CD4-positive, alpha-beta T cell treated with Interleukin-12 subunit alpha and Interleukin-12 subunit beta, for 1 hour (primary cell): Measurements from ENCODE around the gene RPL6.

Experiments used
- DNase-seq: peaks from one replicate; pipeline ENCODE4 v3.0.0-alpha.2; 2020

The RPL6 gene

GRCh38 chr12:112370868-112371510 is 38.4 kb downstream of the RPL6 start:
- no peak for DNase-seq

GRCh38 chr12:112370199-112370598 is 39.2 kb downstream of the RPL6 start:
- no peak for DNase-seq

GRCh38 chr12:112368856-112369255 is 40.5 kb downstream of the RPL6 start:
- DNase-seq, result no peak

GRCh38 chr12:112367965-112368364 is 41.4 kb downstream of the RPL6 start:
- no peak for DNase-seq

GRCh38 chr12:112362310-112362709 is 47.1 kb downstream of the RPL6 start:
- DNase-seq, result no peak

- DNase-seq, result no peak
Observed at GRCh38 chr12:112361271-112361670, 48.1 kb downstream of the RPL6 start.

- no peak for DNase-seq
Observed at GRCh38 chr12:112359290-112359689, 50.1 kb downstream of the RPL6 start.

GRCh38 chr12:112357214-112357613 is 52.2 kb downstream of the RPL6 start:
- no peak for DNase-seq
